GM12878 (cell line): ENCODE results near the gene IER5. TPM values are rescaled to one million over a fixed set of nuclear protein-coding genes. Genes with fewer than 3 reads are reported as not detected.

Experiments
- BACH1 ChIP-seq: fragments of 450-650 bp; IDR thresholded peaks from 2 replicates; pipeline ENCODE4 v1.6.1; 2017; ENCODE audit warnings: mild to moderate bottlenecking, borderline replicate concordance
- CBX3 ChIP-seq: fragments of 200-600 bp; sonication (generic); IDR thresholded peaks from 2 replicates; pipeline ENCODE4 v1.6.1; 2016; ENCODE audit warnings: low read depth, borderline replicate concordance
- CEBPB ChIP-seq, 2 experiments: fragments of 150-350 bp in 1 of 2; IDR thresholded peaks; 2 replicates each; pipeline ENCODE4 v1.6.1; 2012 to 2014; ENCODE audit warnings: low read depth in 2 of 2, low read length in 2 of 2, borderline replicate concordance in 1 of 2, inconsistent platforms in 1 of 2
- CHD1 ChIP-seq: IDR thresholded peaks from 2 replicates; pipeline ENCODE4 v1.6.1; 2012; ENCODE audit warnings: low read depth, low read length, improper control_type of control experiment
- CHD4 ChIP-seq: fragments of 200-600 bp; sonication (generic); IDR thresholded peaks from 2 replicates; pipeline ENCODE4 v1.6.1; 2016; ENCODE audit warnings: mild to moderate bottlenecking
- EZH2 ChIP-seq: IDR thresholded peaks from 2 replicates; pipeline ENCODE4 v1.6.1; 2012; ENCODE audit warnings: low read depth, mild to moderate bottlenecking, control low read depth, inconsistent platforms, low read length, borderline replicate concordance; ENCODE audit not compliant: control insufficient read depth
- HCFC1 ChIP-seq: fragments of 150-350 bp; IDR thresholded peaks from 2 replicates; pipeline ENCODE4 v1.6.1; 2014; ENCODE audit warnings: low read length
- KAT2A ChIP-seq: conservative IDR thresholded peaks from 2 replicates; pipeline ENCODE4 v1.6.1; 2011; ENCODE audit warnings: low read depth, low read length; ENCODE audit not compliant: control insufficient read depth
- LARP7 ChIP-seq: fragments of 450-650 bp; IDR thresholded peaks from 2 replicates; pipeline ENCODE4 v1.6.1; 2017; ENCODE audit warnings: mild to moderate bottlenecking
- MEF2A ChIP-seq: IDR thresholded peaks from 2 replicates; pipeline ENCODE4 v1.6.1; 2011; ENCODE audit warnings: low read depth, mild to moderate bottlenecking, low read length, moderate library complexity; ENCODE audit not compliant: insufficient read depth
- NBN ChIP-seq: fragments of 450-650 bp; IDR thresholded peaks from 2 replicates; pipeline ENCODE4 v1.6.1; 2016
- NFYA ChIP-seq: IDR thresholded peaks from 2 replicates; pipeline ENCODE4 v1.6.1; 2011; ENCODE audit warnings: low read depth, mild to moderate bottlenecking, low read length, improper control_type of control experiment, borderline replicate concordance
- PAX8 ChIP-seq: fragments of 450-650 bp; IDR thresholded peaks from 2 replicates; pipeline ENCODE4 v1.6.1; 2017; ENCODE audit warnings: mild to moderate bottlenecking, moderate library complexity
- POLR2A ChIP-seq: IDR thresholded peaks from 2 replicates; pipeline ENCODE4 v1.6.1; 2011; ENCODE audit warnings: low read depth, mild to moderate bottlenecking, low read length
- POU2F2 ChIP-seq: IDR thresholded peaks from 3 replicates; pipeline ENCODE4 v1.6.1; 2011; ENCODE audit warnings: low read depth, mild to moderate bottlenecking, low read length, borderline replicate concordance
- RB1 ChIP-seq: fragments of 450-650 bp; formaldehyde crosslinking; IDR thresholded peaks from 2 replicates; pipeline ENCODE4 v1.6.1; 2017; ENCODE audit warnings: mild to moderate bottlenecking, borderline replicate concordance
- RFX5 ChIP-seq: IDR thresholded peaks from 2 replicates; pipeline ENCODE4 v1.6.1; 2011; ENCODE audit warnings: low read depth, low read length, improper control_type of control experiment
- RUNX3 ChIP-seq: IDR thresholded peaks from 2 replicates; pipeline ENCODE4 v1.6.1; 2012; ENCODE audit warnings: low read length, inconsistent platforms
- SIN3A ChIP-seq: IDR thresholded peaks from 2 replicates; pipeline ENCODE4 v1.6.1; 2012; ENCODE audit warnings: low read depth, low read length, improper control_type of control experiment
- SMC3 ChIP-seq: IDR thresholded peaks from 2 replicates; pipeline ENCODE4 v1.6.1; 2011; ENCODE audit warnings: low read length, improper control_type of control experiment, borderline replicate concordance
- STAT1 ChIP-seq: fragments of 450-650 bp; conservative IDR thresholded peaks from 2 replicates; pipeline ENCODE4 v1.6.1; 2014; ENCODE audit warnings: antibody characterized with exemption, mild to moderate bottlenecking
- polyA plus RNA-seq, 11 experiments: library from polyadenylated mRNA; depleted of rRNA in 4 of 11; unstranded in 6 of 11; stranded (reverse) in 5 of 11; fragments of >200 nt; fragmentation: Nextera tagmentation in 4 of 11; fragmentation: Illumina TruSeq in 1 of 11; extraction: Ambion mirVana in 4 of 11; extraction: Trizol in 1 of 11; gene quantifications; 1 replicate in 1 of 11; 2 replicates in 10 of 11; pipeline versions ENCODE4 v1.2.1 to v1.2.3, GENCODE V29; 2011 to 2016; ENCODE audit warnings: inconsistent platforms in 2 of 11, missing spikeins in 2 of 11, low read depth in 1 of 11
- total RNA-seq, 4 experiments: library from RNA; depleted of rRNA in 3 of 4; stranded (reverse); fragments of >200 nt in 3 of 4; fragmentation: Illumina TruSeq in 1 of 4; extraction: Trizol in 1 of 4; gene quantifications; 2 replicates each; pipeline versions ENCODE4 v1.2.1 to v1.2.3, GENCODE V29; 2013 to 2021
- TF ChIP-seq, protein P1 (sequence below): fragments of 450-650 bp; IDR thresholded peaks from 2 replicates; pipeline ENCODE4 v1.6.1; 2016; ENCODE audit warnings: mild to moderate bottlenecking
- TF ChIP-seq, protein P2 (sequence below): IDR thresholded peaks from 2 replicates; pipeline ENCODE4 v1.6.1; 2011; ENCODE audit warnings: borderline replicate concordance, low read depth, mild to moderate bottlenecking, moderate library complexity, mixed read lengths, low read length; ENCODE audit not compliant: insufficient read depth; ENCODE audit errors: extremely low read length
- TF ChIP-seq, protein P3 (sequence below): fragments of 450-650 bp; IDR thresholded peaks from 2 replicates; pipeline ENCODE4 v1.6.1; 2016; ENCODE audit warnings: mild to moderate bottlenecking, moderate library complexity, borderline replicate concordance
- TF ChIP-seq, protein P4 (sequence below): fragments of 450-650 bp; IDR thresholded peaks from 2 replicates; pipeline ENCODE4 v1.6.1; 2017; ENCODE audit warnings: borderline replicate concordance

The IER5 gene
- total and polyA plus RNA-seq, 10 of the 15 experiments (the other 5 are each of a cell fraction or from before 2014, with no cell fraction given) = 4.3 to 75.2 (median 30.5) TPM

DNA sequence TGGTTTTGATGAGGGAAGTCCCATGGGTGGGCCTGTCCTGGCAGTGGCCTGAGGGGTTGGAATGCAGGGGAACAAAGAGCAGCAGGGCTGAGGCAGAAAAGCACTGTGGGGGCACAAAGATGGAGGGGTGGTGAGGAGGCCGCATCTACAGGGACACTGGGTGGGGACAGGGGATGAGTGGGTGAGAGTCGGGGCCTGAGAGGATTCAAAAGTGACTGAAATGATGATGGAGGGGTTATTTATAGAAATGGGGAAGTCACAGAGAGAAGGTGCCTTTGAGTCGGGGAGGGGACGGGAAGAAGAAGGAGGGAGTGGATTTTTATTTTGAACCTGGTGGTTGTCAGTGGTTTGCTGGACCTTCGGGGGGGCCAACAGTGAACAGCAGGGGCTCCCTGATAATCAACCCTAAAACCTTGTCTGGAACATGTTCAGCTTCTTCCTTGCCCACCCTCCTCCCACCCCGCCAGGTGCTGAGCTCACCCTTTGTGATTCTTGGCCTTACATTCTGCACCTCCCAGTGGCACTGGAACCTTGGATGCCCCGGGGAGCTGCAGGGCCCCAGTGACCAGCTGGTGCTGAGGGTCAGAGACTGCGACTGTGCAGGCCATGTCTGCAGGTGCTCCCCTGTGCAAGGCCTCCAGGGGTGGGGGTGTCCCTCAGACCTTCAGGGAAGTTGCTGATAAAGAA lies 42.9 kb downstream of the IER5 start (continued):
- no peak for TF ChIP-seq POU2F2
- TF ChIP-seq LARP7 = 0 out of 2 replicates have a peak, but pooled peaks have one; percentile 26
- peak; percentile 99 for TF ChIP-seq MEF2A
- no peak for TF ChIP-seq PAX8
- TF ChIP-seq EZH2 = no peak
- TF ChIP-seq BACH1 = 0 out of 2 replicates have a peak, but pooled peaks have one; percentile 19
- TF ChIP-seq, protein P1, sequence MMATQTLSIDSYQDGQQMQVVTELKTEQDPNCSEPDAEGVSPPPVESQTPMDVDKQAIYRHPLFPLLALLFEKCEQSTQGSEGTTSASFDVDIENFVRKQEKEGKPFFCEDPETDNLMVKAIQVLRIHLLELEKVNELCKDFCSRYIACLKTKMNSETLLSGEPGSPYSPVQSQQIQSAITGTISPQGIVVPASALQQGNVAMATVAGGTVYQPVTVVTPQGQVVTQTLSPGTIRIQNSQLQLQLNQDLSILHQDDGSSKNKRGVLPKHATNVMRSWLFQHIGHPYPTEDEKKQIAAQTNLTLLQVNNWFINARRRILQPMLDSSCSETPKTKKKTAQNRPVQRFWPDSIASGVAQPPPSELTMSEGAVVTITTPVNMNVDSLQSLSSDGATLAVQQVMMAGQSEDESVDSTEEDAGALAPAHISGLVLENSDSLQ = peak; percentile 30; the same call in 1 of the 2 replicates
- TF ChIP-seq RFX5 = no peak
- no peak for TF ChIP-seq CBX3
- TF ChIP-seq CEBPB (IDR thresholded peaks at IDR 0.05; ENCODE audit: borderline replicate concordance in 1 of 2, low read depth in 2 of 2, low read length in 2 of 2) = no peak
- no peak for TF ChIP-seq KAT2A
- no peak for TF ChIP-seq SIN3A
- TF ChIP-seq, protein P2, sequence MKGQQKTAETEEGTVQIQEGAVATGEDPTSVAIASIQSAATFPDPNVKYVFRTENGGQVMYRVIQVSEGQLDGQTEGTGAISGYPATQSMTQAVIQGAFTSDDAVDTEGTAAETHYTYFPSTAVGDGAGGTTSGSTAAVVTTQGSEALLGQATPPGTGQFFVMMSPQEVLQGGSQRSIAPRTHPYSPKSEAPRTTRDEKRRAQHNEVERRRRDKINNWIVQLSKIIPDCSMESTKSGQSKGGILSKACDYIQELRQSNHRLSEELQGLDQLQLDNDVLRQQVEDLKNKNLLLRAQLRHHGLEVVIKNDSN = no peak
- TF ChIP-seq NBN = peak; percentile 94
- TF ChIP-seq POLR2A = peak; percentile 45; the same call in 1 of the 2 replicates
- TF ChIP-seq, protein P3, sequence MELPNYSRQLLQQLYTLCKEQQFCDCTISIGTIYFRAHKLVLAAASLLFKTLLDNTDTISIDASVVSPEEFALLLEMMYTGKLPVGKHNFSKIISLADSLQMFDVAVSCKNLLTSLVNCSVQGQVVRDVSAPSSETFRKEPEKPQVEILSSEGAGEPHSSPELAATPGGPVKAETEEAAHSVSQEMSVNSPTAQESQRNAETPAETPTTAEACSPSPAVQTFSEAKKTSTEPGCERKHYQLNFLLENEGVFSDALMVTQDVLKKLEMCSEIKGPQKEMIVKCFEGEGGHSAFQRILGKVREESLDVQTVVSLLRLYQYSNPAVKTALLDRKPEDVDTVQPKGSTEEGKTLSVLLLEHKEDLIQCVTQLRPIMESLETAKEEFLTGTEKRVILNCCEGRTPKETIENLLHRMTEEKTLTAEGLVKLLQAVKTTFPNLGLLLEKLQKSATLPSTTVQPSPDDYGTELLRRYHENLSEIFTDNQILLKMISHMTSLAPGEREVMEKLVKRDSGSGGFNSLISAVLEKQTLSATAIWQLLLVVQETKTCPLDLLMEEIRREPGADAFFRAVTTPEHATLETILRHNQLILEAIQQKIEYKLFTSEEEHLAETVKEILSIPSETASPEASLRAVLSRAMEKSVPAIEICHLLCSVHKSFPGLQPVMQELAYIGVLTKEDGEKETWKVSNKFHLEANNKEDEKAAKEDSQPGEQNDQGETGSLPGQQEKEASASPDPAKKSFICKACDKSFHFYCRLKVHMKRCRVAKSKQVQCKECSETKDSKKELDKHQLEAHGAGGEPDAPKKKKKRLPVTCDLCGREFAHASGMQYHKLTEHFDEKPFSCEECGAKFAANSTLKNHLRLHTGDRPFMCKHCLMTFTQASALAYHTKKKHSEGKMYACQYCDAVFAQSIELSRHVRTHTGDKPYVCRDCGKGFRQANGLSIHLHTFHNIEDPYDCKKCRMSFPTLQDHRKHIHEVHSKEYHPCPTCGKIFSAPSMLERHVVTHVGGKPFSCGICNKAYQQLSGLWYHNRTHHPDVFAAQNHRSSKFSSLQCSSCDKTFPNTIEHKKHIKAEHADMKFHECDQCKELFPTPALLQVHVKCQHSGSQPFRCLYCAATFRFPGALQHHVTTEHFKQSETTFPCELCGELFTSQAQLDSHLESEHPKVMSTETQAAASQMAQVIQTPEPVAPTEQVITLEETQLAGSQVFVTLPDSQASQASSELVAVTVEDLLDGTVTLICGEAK = no peak
- TF ChIP-seq STAT1 = no peak
- TF ChIP-seq RB1 = no peak
- no peak for TF ChIP-seq HCFC1
- no peak for TF ChIP-seq CHD4
- TF ChIP-seq SMC3 = 0 out of 2 replicates have a peak, but pooled peaks have one; percentile 15
- no peak for TF ChIP-seq NFYA
- no peak for TF ChIP-seq CHD1
- no peak for TF ChIP-seq RUNX3
- TF ChIP-seq, protein P4, sequence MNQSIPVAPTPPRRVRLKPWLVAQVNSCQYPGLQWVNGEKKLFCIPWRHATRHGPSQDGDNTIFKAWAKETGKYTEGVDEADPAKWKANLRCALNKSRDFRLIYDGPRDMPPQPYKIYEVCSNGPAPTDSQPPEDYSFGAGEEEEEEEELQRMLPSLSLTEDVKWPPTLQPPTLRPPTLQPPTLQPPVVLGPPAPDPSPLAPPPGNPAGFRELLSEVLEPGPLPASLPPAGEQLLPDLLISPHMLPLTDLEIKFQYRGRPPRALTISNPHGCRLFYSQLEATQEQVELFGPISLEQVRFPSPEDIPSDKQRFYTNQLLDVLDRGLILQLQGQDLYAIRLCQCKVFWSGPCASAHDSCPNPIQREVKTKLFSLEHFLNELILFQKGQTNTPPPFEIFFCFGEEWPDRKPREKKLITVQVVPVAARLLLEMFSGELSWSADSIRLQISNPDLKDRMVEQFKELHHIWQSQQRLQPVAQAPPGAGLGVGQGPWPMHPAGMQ = no peak
